WTC11 (cell line): Measurements from ENCODE around the gene RNF40.

ENCODE experiments used
- ATF3 ChIP-seq: sonication (generic); formaldehyde crosslinking; conservative IDR thresholded peaks from 2 replicates; pipeline ENCODE4 v1.8.1; 2022; ENCODE audit warnings: mild to moderate bottlenecking, missing genetic modification reagents
- CREM ChIP-seq: sonication (generic); formaldehyde crosslinking; IDR thresholded peaks from 2 replicates; pipeline ENCODE4 v1.8.1; 2022; ENCODE audit warnings: mild to moderate bottlenecking, missing genetic modification reagents, moderate library complexity
- CTCF ChIP-seq: fragments of 200-600 bp; IDR thresholded peaks from 2 replicates; pipeline ENCODE4 v1.8.0; 2022; ENCODE audit warnings: antibody characterized with exemption
- E2F4 ChIP-seq: sonication (generic); formaldehyde crosslinking; IDR thresholded peaks from 2 replicates; pipeline ENCODE4 v1.8.1; 2022; ENCODE audit warnings: low read depth, mild to moderate bottlenecking, moderate library complexity, missing genetic modification reagents, borderline replicate concordance
- FOXJ3 ChIP-seq: sonication (generic); formaldehyde crosslinking; IDR thresholded peaks from 2 replicates; pipeline ENCODE4 v1.9.0; 2021; ENCODE audit warnings: missing genetic modification reagents, mild to moderate bottlenecking, borderline replicate concordance
- GTF2I ChIP-seq: fragments of 250-450 bp; sonication (Bioruptor Pico); conservative IDR thresholded peaks from 2 replicates; pipeline ENCODE4 v1.4.0; 2021; ENCODE audit warnings: mild to moderate bottlenecking
- MLX ChIP-seq: sonication (generic); formaldehyde crosslinking; IDR thresholded peaks from 2 replicates; pipeline ENCODE4 v1.8.1; 2023; ENCODE audit warnings: mild to moderate bottlenecking, missing genetic modification reagents, moderate library complexity
- PRDM15 ChIP-seq: sonication (generic); formaldehyde crosslinking; IDR thresholded peaks from 2 replicates; pipeline ENCODE4 v1.8.0; 2022; ENCODE audit warnings: missing genetic modification reagents
- PREB ChIP-seq: sonication (generic); formaldehyde crosslinking; IDR thresholded peaks from 2 replicates; pipeline ENCODE4 v1.8.1; 2022; ENCODE audit warnings: mild to moderate bottlenecking, missing genetic modification reagents, moderate library complexity, borderline replicate concordance
- SP1 ChIP-seq: sonication (generic); formaldehyde crosslinking; conservative IDR thresholded peaks from 2 replicates; pipeline ENCODE4 v1.8.1; 2022; ENCODE audit warnings: missing genetic modification reagents
- USF2 ChIP-seq: sonication (generic); formaldehyde crosslinking; IDR thresholded peaks from 2 replicates; pipeline ENCODE4 v1.8.1; 2023; ENCODE audit warnings: mild to moderate bottlenecking, missing genetic modification reagents, moderate library complexity
- ZNF138 ChIP-seq: sonication (generic); formaldehyde crosslinking; conservative IDR thresholded peaks from 2 replicates; pipeline ENCODE4 v1.8.1; 2022; ENCODE audit warnings: mild to moderate bottlenecking, moderate library complexity, missing genetic modification reagents
- ZNF416 ChIP-seq: fragments of 250-450 bp; sonication (Bioruptor Pico); IDR thresholded peaks from 2 replicates; pipeline ENCODE4 v1.9.0; 2021; ENCODE audit warnings: mild to moderate bottlenecking, inconsistent platforms

GRCh38 chr16:30747799-30748633, 14.1 kb upstream of the RNF40 start, which contains the start of gene PHKG2:
- TF ChIP-seq ZNF416 (CRISPR knock-in tag), result no peak
- peak; percentile 77; the same call in 1 of the 2 replicates for TF ChIP-seq GTF2I
- no peak for TF ChIP-seq CTCF
- no peak for TF ChIP-seq PRDM15
- TF ChIP-seq ZNF138 (CRISPR knock-in tag), result no peak
- no peak for TF ChIP-seq E2F4 (CRISPR knock-in tag)
- no peak for TF ChIP-seq PREB
- TF ChIP-seq ATF3 (CRISPR knock-in tag), result no peak
- no peak for TF ChIP-seq MLX (CRISPR knock-in tag)
- TF ChIP-seq CREM (CRISPR knock-in tag), result peak; percentile 54; the same call in 1 of the 2 replicates
- peak; percentile 78; the same call in 1 of the 2 replicates for TF ChIP-seq SP1
- TF ChIP-seq FOXJ3 (CRISPR knock-in tag), result no peak
- TF ChIP-seq USF2 (CRISPR knock-in tag), result peak; percentile 96
